ENCODE data around the gene TMEM132D. TPM values are rescaled to one million over a fixed set of nuclear protein-coding genes. Genes with fewer than 3 reads are reported as not detected.

TMEM132D gene
- total and polyA plus RNA-seq, 4 experiments from 2014 or later, result not detected

- no peaks in the 10 kb centered on the region for H3K4me1 ChIP-seq (ENCODE audit: insufficient read depth, low read length)
- Mint-ChIP-seq H3K4me1 (no peaks in the 10 kb centered on the region), H3K27me3 (no peaks in the 10 kb centered on the region), H3K27ac (no peak overlapping the region), H3K9me3 (peaks cover 2 to 34% (median 19%) of the 10 kb centered on the region in 8 donors), H3K36me3 (no peaks in the 10 kb centered on the region), H3K4me3 (no peak overlapping the region)
- POLR2A ChIA-PET (ENCODE audit: partially characterized antibody), result no interaction called here
- no peaks in the 10 kb centered on the region for H3K27me3 ChIP-seq (ENCODE audit: insufficient read depth, low read length)
- no peak overlapping the region for H3K4me3 ChIP-seq (ENCODE audit: low read length in 2 of 2)
- CTCF ChIA-PET (ENCODE audit: partially characterized antibody), result no interaction called here
- H3K9me3 ChIP-seq (ENCODE audit: control insufficient read depth in 1 of 2, low read length in 2 of 2), result peaks cover 0 to 5% of the 10 kb centered on the region in 2 donors
- intact Hi-C loops (cut with micrococcal nuclease), result no loop called here
- no peak for DNase-seq
- H3K27ac ChIP-seq (ENCODE audit: low read depth, low read length), result no peak overlapping the region
- no peaks in the 10 kb centered on the region for H3K36me3 ChIP-seq (ENCODE audit: insufficient read depth, low read length)
Observed at GRCh38 chr12:129701631-129702101, 202.2 kb downstream of the TMEM132D start.

GRCh38 chr12:129700036-129700435 is 203.8 kb downstream of the TMEM132D start:
- Histone ChIP-seq H3K27me3 (ENCODE audit: insufficient read depth, low read length) (no peaks in the 10 kb centered on the region), H3K36me3 (ENCODE audit: insufficient read depth, low read length) (no peaks in the 10 kb centered on the region), H3K4me1 (ENCODE audit: insufficient read depth, low read length) (no peaks in the 10 kb centered on the region), H3K27ac (ENCODE audit: low read depth, low read length) (no peak overlapping the region), H3K4me3 (ENCODE audit: low read length in 2 of 2) (no peak overlapping the region), H3K9me3 (ENCODE audit: control insufficient read depth in 1 of 2, low read length in 2 of 2) (peaks cover 0 to 5% of the 10 kb centered on the region in 2 donors)
- no peaks in the 10 kb centered on the region for H3K4me1 Mint-ChIP-seq
- H3K36me3 Mint-ChIP-seq, result no peaks in the 10 kb centered on the region
- no peak for DNase-seq
- no peak overlapping the region for H3K4me3 Mint-ChIP-seq
- H3K9me3 Mint-ChIP-seq, result peaks cover 2 to 25% (median 12%) of the 10 kb centered on the region in 8 donors
- no peak overlapping the region for H3K27ac Mint-ChIP-seq
- intact Hi-C loops (cut with micrococcal nuclease), result no loop called here
- POLR2A ChIA-PET (ENCODE audit: partially characterized antibody), result no interaction called here
- H3K27me3 Mint-ChIP-seq, result no peaks in the 10 kb centered on the region
- CTCF ChIA-PET (ENCODE audit: partially characterized antibody), result no interaction called here

GRCh38 chr12:129696926-129697325 is 206.9 kb downstream of the TMEM132D start:
- intact Hi-C loops (cut with micrococcal nuclease), result no loop called here
- Histone ChIP-seq H3K9me3 (ENCODE audit: control insufficient read depth in 1 of 2, low read length in 2 of 2) (no peaks in the 10 kb centered on the region), H3K4me1 (ENCODE audit: insufficient read depth, low read length) (no peaks in the 10 kb centered on the region), H3K27me3 (ENCODE audit: insufficient read depth, low read length) (no peaks in the 10 kb centered on the region), H3K4me3 (ENCODE audit: low read length in 2 of 2) (no peak overlapping the region), H3K27ac (ENCODE audit: low read depth, low read length) (no peak overlapping the region), H3K36me3 (ENCODE audit: insufficient read depth, low read length) (no peaks in the 10 kb centered on the region)
- no peak overlapping the region for H3K27ac Mint-ChIP-seq
- DNase-seq, result no peak
- ChIA-PET CTCF (ENCODE audit: partially characterized antibody) (no interaction called here), POLR2A (ENCODE audit: partially characterized antibody) (no interaction called here)
- H3K36me3 Mint-ChIP-seq, result no peaks in the 10 kb centered on the region
- H3K4me3 Mint-ChIP-seq, result no peak overlapping the region
- H3K9me3 Mint-ChIP-seq, result peaks cover 0 to 13% (median 9%) of the 10 kb centered on the region in 8 donors
- H3K27me3 Mint-ChIP-seq, result no peaks in the 10 kb centered on the region
- H3K4me1 Mint-ChIP-seq, result no peaks in the 10 kb centered on the region

- H3K27ac Mint-ChIP-seq, result peak overlapping the region in 1 of 7 donors; percentile 6
- no peaks in the 10 kb centered on the region for H3K36me3 Mint-ChIP-seq
- no peaks in the 10 kb centered on the region for H3K27me3 ChIP-seq (ENCODE audit: insufficient read depth, low read length)
- ChIA-PET CTCF (ENCODE audit: partially characterized antibody) (interaction anchor here (1.3 kb wide), 1 partner anchor 9 kb away, joined by 3 read pairs; no protein-coding TSS in a partner anchor), POLR2A (ENCODE audit: partially characterized antibody) (no interaction called here)
- no peaks in the 10 kb centered on the region for H3K4me1 ChIP-seq (ENCODE audit: insufficient read depth, low read length)
- H3K9me3 ChIP-seq (ENCODE audit: control insufficient read depth in 1 of 2, low read length in 2 of 2), result no peaks in the 10 kb centered on the region
- no peak overlapping the region for H3K4me3 ChIP-seq (ENCODE audit: low read length in 2 of 2)
- H3K4me3 Mint-ChIP-seq, result no peak overlapping the region
- DNase-seq, result no peak
- H3K4me1 Mint-ChIP-seq, result no peaks in the 10 kb centered on the region
- intact Hi-C loops (cut with micrococcal nuclease), result no loop called here
- peaks cover 0 to 13% (median 9%) of the 10 kb centered on the region in 8 donors for H3K9me3 Mint-ChIP-seq
- no peaks in the 10 kb centered on the region for H3K27me3 Mint-ChIP-seq
- no peak overlapping the region for H3K27ac ChIP-seq (ENCODE audit: low read depth, low read length)
- no peaks in the 10 kb centered on the region for H3K36me3 ChIP-seq (ENCODE audit: insufficient read depth, low read length)
Observed at GRCh38 chr12:129696405-129696804, 207.4 kb downstream of the TMEM132D start.

- Mint-ChIP-seq H3K9me3 (peaks cover 0 to 14% (median 5%) of the 10 kb centered on the region in 8 donors), H3K4me1 (no peaks in the 10 kb centered on the region)
- intact Hi-C loops (cut with micrococcal nuclease), result no loop called here
Observed at GRCh38 chr12:129693731-129694130, 210.1 kb downstream of the TMEM132D start.

GRCh38 chr12:129687731-129688130 is 216.1 kb downstream of the TMEM132D start:
- no peaks in the 10 kb centered on the region for H3K36me3 Mint-ChIP-seq
- no peaks in the 10 kb centered on the region for H3K4me1 Mint-ChIP-seq
- ChIA-PET POLR2A (ENCODE audit: partially characterized antibody) (no interaction called here), CTCF (ENCODE audit: partially characterized antibody) (no interaction called here)
- peaks cover 6 to 23% (median 14%) of the 10 kb centered on the region in 8 donors for H3K9me3 Mint-ChIP-seq
- no peaks in the 10 kb centered on the region for H3K27me3 Mint-ChIP-seq
- DNase-seq, result no peak
- no peak overlapping the region for H3K4me3 Mint-ChIP-seq
- H3K4me3 ChIP-seq (ENCODE audit: low read length in 2 of 2), result no peak overlapping the region
- no peaks in the 10 kb centered on the region for H3K27me3 ChIP-seq (ENCODE audit: insufficient read depth, low read length)
- no peak overlapping the region for H3K27ac Mint-ChIP-seq
- no peaks in the 10 kb centered on the region for H3K9me3 ChIP-seq (ENCODE audit: control insufficient read depth in 1 of 2, low read length in 2 of 2)
- intact Hi-C loops (cut with micrococcal nuclease), result no loop called here
- H3K4me1 ChIP-seq (ENCODE audit: insufficient read depth, low read length), result no peaks in the 10 kb centered on the region
- H3K36me3 ChIP-seq (ENCODE audit: insufficient read depth, low read length), result no peaks in the 10 kb centered on the region
- H3K27ac ChIP-seq (ENCODE audit: low read depth, low read length), result no peak overlapping the region

More at GRCh38 chr12:129693731-129694130, 210.1 kb downstream of the TMEM132D start:
- Histone ChIP-seq H3K27ac (ENCODE audit: low read depth, low read length) (no peak overlapping the region), H3K36me3 (ENCODE audit: insufficient read depth, low read length) (no peaks in the 10 kb centered on the region), H3K4me3 (ENCODE audit: low read length in 2 of 2) (no peak overlapping the region), H3K27me3 (ENCODE audit: insufficient read depth, low read length) (no peaks in the 10 kb centered on the region), H3K4me1 (ENCODE audit: insufficient read depth, low read length) (no peaks in the 10 kb centered on the region), H3K9me3 (ENCODE audit: control insufficient read depth in 1 of 2, low read length in 2 of 2) (no peaks in the 10 kb centered on the region)
- ChIA-PET CTCF (ENCODE audit: partially characterized antibody) (no interaction called here), POLR2A (ENCODE audit: partially characterized antibody) (no interaction called here)
- no peaks in the 10 kb centered on the region for H3K36me3 Mint-ChIP-seq
- H3K4me3 Mint-ChIP-seq, result no peak overlapping the region
- no peaks in the 10 kb centered on the region for H3K27me3 Mint-ChIP-seq
- no peak overlapping the region for H3K27ac Mint-ChIP-seq
- no peak for DNase-seq

- no peak overlapping the region for H3K4me3 Mint-ChIP-seq
- Histone ChIP-seq H3K4me3 (ENCODE audit: low read length in 2 of 2) (no peak overlapping the region), H3K27me3 (ENCODE audit: insufficient read depth, low read length) (no peaks in the 10 kb centered on the region), H3K4me1 (ENCODE audit: insufficient read depth, low read length) (no peaks in the 10 kb centered on the region), H3K27ac (ENCODE audit: low read depth, low read length) (no peak overlapping the region), H3K9me3 (ENCODE audit: control insufficient read depth in 1 of 2, low read length in 2 of 2) (no peaks in the 10 kb centered on the region), H3K36me3 (ENCODE audit: insufficient read depth, low read length) (no peaks in the 10 kb centered on the region)
- no peaks in the 10 kb centered on the region for H3K27me3 Mint-ChIP-seq
- H3K27ac Mint-ChIP-seq, result no peak overlapping the region
- ChIA-PET POLR2A (ENCODE audit: partially characterized antibody) (no interaction called here), CTCF (ENCODE audit: partially characterized antibody) (no interaction called here)
- peaks cover 8 to 21% (median 17%) of the 10 kb centered on the region in 8 donors for H3K9me3 Mint-ChIP-seq
- intact Hi-C loops (cut with micrococcal nuclease), result no loop called here
- no peaks in the 10 kb centered on the region for H3K36me3 Mint-ChIP-seq
- DNase-seq, result no peak
- no peaks in the 10 kb centered on the region for H3K4me1 Mint-ChIP-seq
Observed at GRCh38 chr12:129681830-129682229, 222.0 kb downstream of the TMEM132D start.

GRCh38 chr12:129681151-129681550 is 222.7 kb downstream of the TMEM132D start:
- Mint-ChIP-seq H3K9me3 (peaks cover 8 to 24% (median 16%) of the 10 kb centered on the region in 8 donors), H3K4me1 (no peaks in the 10 kb centered on the region), H3K27me3 (no peaks in the 10 kb centered on the region), H3K4me3 (no peak overlapping the region), H3K27ac (no peak overlapping the region), H3K36me3 (no peaks in the 10 kb centered on the region)
- H3K9me3 ChIP-seq (ENCODE audit: control insufficient read depth in 1 of 2, low read length in 2 of 2), result no peaks in the 10 kb centered on the region
- H3K36me3 ChIP-seq (ENCODE audit: insufficient read depth, low read length), result no peaks in the 10 kb centered on the region
- DNase-seq, result no peak
- ChIA-PET CTCF (ENCODE audit: partially characterized antibody) (no interaction called here), POLR2A (ENCODE audit: partially characterized antibody) (no interaction called here)
- no peaks in the 10 kb centered on the region for H3K4me1 ChIP-seq (ENCODE audit: insufficient read depth, low read length)
- no peak overlapping the region for H3K27ac ChIP-seq (ENCODE audit: low read depth, low read length)
- H3K4me3 ChIP-seq (ENCODE audit: low read length in 2 of 2), result no peak overlapping the region
- no peaks in the 10 kb centered on the region for H3K27me3 ChIP-seq (ENCODE audit: insufficient read depth, low read length)
- intact Hi-C loops (cut with micrococcal nuclease), result no loop called here

All from CD4-positive, alpha-beta memory T cell (primary cell).